D721Med (cell line): ENCODE results near the gene NFIC.
"Not testable (repeated sequence)": the region's sequence is repeated elsewhere in the genome, so short reads cannot be mapped to it uniquely, and the experiment has no call there.

Source experiments
- DNase-seq: peaks from one replicate; pipeline ENCODE4 v3.0.0; 2011; ENCODE audit warnings: low spot score; ENCODE audit not compliant: insufficient read length
- FAIRE-seq: peaks from 2 replicates; lab custom pipeline; 2011; peaks lifted over from hg19 to GRCh38; lab: Jason Lieb, UNC
- TF ChIP-seq, protein P1 (sequence below): IDR thresholded peaks from 2 replicates; pipeline ENCODE4 v1.5.1; 2012; ENCODE audit warnings: mild to moderate bottlenecking, control low read depth; ENCODE audit not compliant: insufficient read depth; ENCODE audit errors: missing control alignments

The NFIC gene

DNA sequence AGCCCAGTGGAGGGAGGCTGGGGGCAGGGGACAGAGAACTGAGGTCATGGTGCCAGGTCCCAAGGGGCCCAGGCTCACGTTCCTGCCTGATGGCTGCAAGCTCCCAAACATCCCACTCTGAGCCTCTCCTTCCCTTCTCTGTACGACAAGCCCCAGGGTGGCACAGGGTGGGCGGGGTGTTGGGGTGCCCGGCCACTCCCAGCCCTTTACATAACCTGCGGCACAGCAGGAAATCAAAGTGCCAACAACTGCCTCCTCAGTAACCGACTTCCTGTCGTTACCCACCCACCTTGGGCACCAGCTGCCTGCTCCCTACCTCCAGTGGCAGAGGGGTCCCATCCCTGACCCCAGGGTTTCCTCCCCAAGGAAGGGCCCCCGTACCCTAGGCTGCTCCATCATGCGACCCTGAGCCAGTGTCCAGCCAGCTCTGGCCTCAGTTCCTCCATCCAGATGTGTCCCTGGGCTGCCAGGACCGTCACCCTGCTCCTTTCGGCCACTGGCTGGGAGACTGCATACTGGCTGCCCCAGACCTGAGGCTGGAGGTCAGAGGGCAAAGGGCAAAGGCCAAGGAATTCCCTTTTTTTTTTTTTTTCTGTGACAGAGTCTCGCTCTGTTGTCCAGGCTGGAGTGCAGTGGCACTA, 27.7 kb upstream of the NFIC start:
- FAIRE-seq (no peak), DNase-seq (no peak)
- TF ChIP-seq, protein P1, sequence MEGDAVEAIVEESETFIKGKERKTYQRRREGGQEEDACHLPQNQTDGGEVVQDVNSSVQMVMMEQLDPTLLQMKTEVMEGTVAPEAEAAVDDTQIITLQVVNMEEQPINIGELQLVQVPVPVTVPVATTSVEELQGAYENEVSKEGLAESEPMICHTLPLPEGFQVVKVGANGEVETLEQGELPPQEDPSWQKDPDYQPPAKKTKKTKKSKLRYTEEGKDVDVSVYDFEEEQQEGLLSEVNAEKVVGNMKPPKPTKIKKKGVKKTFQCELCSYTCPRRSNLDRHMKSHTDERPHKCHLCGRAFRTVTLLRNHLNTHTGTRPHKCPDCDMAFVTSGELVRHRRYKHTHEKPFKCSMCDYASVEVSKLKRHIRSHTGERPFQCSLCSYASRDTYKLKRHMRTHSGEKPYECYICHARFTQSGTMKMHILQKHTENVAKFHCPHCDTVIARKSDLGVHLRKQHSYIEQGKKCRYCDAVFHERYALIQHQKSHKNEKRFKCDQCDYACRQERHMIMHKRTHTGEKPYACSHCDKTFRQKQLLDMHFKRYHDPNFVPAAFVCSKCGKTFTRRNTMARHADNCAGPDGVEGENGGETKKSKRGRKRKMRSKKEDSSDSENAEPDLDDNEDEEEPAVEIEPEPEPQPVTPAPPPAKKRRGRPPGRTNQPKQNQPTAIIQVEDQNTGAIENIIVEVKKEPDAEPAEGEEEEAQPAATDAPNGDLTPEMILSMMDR = no peak

DNA sequence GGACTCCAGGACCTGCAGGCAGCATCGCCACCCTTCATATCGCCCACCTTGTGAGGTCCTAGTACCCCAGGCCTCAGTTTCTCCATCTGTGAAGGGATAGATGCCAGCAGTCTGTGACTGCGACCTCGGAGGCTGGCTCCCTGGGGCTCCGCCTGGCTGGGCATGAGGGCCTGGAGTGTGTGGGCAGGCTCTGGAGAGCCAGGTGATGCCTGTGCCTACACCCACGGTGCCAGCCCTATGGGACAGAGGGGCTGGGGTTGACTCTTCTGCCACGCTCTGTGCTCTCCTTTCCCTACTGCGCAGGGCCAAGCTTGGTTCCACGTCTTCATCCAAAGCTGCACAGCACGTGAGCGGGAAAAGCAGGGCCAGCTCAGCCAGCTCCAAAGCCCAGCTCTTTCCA, 26.0 kb upstream of the NFIC start:
- TF ChIP-seq, protein P1 = no peak
- FAIRE-seq (no peak), DNase-seq (no peak)

GRCh38 chr19:3342246-3342645, 24.1 kb upstream of the NFIC start:
- FAIRE-seq (no peak), DNase-seq (no peak)
- TF ChIP-seq, protein P1 = no peak

GRCh38 chr19:3342962-3343361, 23.4 kb upstream of the NFIC start:
- not testable (repeated sequence) for DNase-seq, FAIRE-seq

- FAIRE-seq (no peak), DNase-seq (no peak)
- TF ChIP-seq, protein P1 = no peak
Observed at GRCh38 chr19:3343619-3344502, 22.5 kb upstream of the NFIC start.

- DNase-seq (no peak), FAIRE-seq (no peak)
- TF ChIP-seq, protein P1 = no peak
Observed at GRCh38 chr19:3344608-3345598, 21.5 kb upstream of the NFIC start.
